ENCODE results near the gene TFR2.

- no peak for TF ChIP-seq CTCF (IDR thresholded peaks at IDR 0.05; ENCODE audit: extremely low read depth in 1 of 2, insufficient read depth in 1 of 2, low read depth in 1 of 2, low read length in 2 of 2)
- no peak for TF ChIP-seq EZH2 (IDR thresholded peaks at IDR 0.05; ENCODE audit: borderline replicate concordance, low read depth, low read length, severe bottlenecking)
- TF ChIP-seq FOS (IDR thresholded peaks at IDR 0.05; ENCODE audit: borderline replicate concordance, insufficient read depth, low read length) = no peak
These were observed 51.9 kb downstream of the TFR2 start for GRCh38 chr7:100589341-100589947.
